Muscle of arm (tissue), 12 donors: ENCODE results near the gene FAM174C. TPM values are rescaled to one million over a fixed set of nuclear protein-coding genes. Genes with fewer than 3 reads are reported as not detected.
A peak's percentile ranks its signal among the peaks of the same experiment; 100 is the strongest.

ENCODE experiments used
- DNase-seq: peaks from one replicate; pipeline ENCODE4 v3.0.0-alpha.2; 2013
- polyA plus RNA-seq, 12 donors: library from polyadenylated mRNA; unstranded; fragments of 120-200 nt; gene quantifications; one replicate each; pipeline ENCODE4 v1.2.1, GENCODE V29; 2013; ENCODE audit not compliant: insufficient read length in 12 of 12

FAM174C gene
- polyA plus RNA-seq, 12 donors = 9.4 to 17.0 (median 12.6) TPM; not detected in 2

DNA sequence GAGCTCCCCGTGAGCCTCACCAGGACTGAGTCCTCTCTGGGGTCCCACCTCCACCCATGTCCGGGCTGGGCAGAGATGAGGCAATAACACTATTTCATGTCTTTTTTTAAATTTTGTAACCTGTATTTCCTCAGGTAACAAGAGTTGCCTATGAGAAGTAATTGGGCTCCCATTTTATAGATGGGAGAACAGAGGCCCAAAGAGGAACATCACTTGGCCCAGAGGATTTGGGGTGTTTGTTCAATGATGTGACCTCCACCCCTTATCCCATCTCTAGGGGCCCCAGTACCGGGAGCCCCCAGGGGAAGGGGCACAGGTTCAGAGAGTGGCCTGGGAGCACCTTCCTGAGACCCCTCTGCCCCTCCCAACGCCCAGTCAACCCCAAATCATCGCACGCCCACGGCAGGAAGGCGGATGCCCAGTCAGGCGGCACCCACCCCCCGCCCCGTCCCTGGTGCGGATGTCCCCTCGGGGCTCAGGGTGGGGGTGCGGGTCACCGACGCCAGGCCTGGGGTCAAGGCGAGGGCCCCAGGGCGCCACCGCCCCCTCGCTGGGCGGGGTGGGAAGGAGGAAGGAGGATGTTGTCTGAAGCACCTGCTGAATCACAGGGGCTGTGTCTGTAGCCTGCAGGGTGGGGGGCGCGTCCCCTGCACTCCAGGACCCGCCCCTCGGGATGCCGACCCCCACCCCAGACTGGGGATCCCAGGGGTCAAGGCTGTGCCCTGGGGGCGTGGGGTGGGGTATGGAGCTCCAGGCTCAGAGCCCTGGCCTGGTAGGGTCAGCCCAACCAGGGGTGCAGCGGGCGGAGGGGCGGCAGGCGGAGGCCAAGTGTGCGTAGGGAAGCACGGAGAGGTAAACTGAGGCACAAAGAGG lies 15.2 kb upstream of the FAM174C start:
- no peak for DNase-seq

GRCh38 chr19:1260749-1261537 lies 14.4 kb upstream of the FAM174C start:
- DNase-seq = peak; percentile 97

- DNase-seq = no peak
These were observed 13.9 kb upstream of the FAM174C start for GRCh38 chr19:1261538-1261797.

DNA sequence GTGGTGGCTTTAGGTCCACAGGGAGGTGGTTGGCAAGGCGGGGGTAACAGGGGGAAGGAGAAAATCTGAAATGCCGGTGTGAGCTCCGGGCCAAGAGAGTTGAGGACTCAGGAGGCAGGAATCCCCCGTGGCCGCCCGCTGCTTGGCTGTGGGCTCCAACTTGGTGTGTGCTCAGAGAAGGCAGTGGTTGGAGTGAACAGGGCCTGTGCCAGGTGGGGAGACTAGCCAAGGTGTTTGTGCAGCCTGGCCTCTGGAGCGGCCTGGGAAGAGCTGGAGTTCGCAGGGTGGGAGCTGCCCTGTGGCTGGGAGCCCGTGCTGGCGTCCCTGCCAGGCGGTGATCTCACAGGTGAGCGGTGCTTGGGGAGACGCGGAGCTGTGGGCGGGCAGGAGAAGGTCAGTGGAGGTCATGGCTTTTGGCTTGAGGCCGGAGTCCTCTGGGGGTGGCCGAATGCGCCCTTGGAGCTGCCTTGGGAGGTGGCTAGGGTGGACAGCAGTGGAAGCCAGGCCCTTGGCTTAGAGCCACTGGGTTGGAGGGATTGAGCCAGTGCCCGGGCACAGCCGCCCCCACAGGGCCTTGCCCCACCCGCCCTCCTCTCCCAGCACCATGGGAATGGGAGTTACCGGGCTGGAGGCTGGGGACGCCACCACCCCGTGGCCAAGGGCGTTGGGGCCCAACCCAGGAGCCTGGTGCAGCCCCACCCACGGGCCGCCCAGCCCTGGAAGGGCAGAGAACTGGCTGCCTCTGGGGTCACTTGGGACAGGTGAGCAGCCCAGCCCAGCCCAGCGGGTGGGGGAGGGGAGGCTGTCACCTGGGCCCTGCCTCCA lies 13.3 kb upstream of the FAM174C start:
- DNase-seq = no peak

DNA sequence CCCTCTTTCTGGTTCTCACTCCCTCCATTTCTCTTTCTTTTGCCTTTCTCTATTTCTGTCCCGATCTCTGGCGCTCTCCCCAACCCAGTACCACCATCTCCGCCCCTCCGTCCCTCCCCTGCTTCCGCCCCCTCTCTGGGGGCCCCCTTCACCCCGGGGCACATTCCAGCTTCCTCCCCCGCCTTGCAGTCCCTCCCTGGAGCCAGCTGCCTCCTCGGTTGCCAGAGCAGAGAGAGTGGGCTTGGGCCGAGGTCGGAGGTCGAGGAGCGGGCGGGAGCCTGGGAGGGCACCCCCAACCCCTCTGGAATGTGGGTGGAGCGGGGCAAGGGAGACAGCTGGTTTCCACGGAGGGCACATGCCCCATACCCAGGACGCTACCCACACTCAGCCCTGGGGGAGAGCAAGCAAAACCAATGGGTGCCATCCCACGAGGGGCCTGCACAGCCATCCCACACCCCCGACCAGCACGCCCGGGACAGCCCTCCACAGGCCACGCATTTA lies 12.7 kb upstream of the FAM174C start:
- DNase-seq = no peak

DNA sequence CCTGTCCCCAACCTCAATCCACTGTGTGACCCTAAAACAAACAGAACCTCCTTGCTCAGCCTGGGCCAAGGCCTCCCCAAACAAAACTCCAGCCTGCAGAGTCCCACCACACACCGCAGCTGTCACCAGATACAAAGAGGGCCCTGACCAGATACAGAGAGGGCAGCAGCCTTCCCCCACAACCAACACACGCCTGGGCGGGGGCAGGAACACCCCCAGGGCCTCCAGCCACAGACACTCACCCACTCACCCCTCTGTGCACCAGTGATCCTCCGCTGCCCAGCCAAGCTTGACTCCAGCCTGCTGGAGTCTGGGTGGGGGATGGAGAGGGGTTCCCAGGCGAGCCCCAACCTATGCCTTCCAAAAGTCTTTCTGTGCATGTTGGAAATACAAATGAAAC lies 12.1 kb upstream of the FAM174C start:
- no peak for DNase-seq

GRCh38 chr19:1264801-1265614 lies 10.3 kb upstream of the FAM174C start:
- no peak for DNase-seq

DNA sequence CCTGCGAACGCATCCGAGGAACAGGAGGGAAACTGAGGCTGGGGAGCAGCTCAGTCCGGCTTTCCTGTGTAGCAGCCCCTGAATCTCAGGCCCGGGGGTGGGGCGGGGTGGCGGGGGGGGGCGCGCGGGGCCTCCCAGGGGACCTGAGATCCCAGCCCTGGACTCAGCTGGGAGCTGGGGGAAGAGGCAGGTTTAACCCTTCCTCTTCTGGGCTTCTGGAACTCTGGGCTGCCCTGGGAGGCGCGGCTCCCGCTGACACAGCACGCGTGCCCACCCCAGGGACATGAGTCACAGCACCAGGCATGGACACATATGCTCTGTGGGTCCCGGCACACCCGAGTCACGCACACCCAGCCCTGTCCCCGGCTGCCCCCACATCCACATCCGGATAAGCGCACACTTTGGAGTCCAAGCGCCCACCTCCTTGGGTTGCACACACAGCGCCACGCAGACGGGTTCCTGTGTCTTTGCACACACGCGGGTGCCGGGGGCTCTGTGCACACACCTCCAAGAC lies 9.7 kb upstream of the FAM174C start:
- no peak for DNase-seq

DNA sequence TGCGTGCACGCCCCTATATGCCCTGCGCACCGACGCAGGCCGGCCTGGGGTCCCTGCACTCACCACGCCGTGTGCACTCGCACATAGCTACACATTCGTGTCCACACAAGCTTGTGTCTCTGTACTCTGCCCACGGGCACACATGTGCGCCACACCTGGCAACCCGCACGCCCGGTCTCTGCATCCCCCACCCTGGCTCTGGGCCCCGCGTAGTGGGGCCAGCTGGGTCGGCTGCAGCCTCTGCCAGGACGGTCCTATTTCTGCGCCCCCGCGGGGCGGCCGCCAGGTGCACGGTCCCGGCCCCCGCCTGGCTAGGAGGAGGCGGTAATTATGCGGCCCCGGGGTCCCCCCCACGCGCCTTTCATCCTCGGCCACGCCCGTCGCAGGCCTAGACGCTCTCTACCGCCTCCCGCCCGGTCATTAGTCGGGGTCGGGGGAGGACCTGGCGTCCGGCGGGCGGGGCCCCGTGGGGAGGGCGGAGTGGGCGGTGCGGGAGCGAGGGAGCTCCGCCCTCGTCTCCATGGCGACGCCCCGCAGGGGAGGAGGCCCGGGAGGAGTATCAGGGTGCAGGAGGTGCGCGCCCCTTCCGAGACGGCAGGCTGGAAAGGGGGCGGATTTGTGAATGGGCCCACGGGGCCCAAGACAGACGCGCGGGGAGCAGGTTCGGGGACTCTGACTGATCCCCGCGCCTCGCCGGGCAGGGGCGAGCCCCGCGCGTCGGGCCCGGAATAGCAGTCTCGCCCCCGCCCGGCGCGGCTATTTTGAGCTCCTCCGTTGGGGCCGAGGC lies 9.0 kb upstream of the FAM174C start:
- peak; percentile 72 for DNase-seq

DNA sequence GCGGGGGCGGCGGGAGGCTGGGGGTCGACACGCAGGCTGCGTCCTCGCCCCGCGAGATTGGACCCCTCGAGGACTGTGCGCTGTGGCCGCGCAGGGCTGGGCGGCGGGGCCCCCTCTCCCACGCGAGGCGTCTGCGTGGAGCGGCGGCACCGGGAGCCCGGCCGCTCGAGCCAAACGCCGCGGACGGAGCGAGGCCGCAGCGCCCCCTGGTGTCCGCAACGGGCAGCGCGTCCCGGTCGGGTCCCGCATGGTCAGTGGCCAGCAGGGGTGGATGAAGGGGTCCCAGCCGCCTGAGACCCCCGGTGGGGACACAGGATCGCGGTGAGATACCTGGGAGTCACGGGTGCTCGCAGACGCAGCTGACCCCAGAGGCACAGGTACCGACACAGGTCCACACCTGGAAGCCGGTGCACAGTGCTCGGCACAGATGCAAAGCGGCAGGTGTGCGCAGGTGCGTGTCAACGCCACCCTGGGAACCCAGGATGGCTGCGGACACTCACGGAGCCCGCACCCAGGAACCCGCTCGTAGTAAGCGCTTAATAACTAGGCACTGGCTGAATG lies 8.3 kb upstream of the FAM174C start:
- peak; percentile 72 for DNase-seq

- DNase-seq = no peak
These were observed 7.7 kb upstream of the FAM174C start for GRCh38 chr19:1267477-1268225.

- DNase-seq = no peak
These were observed 6.9 kb upstream of the FAM174C start for GRCh38 chr19:1268226-1269064.

GRCh38 chr19:1269065-1269477 lies 6.3 kb upstream of the FAM174C start, which contains the start of gene CIRBP:
Gene CIRBP (plus strand): TSS chr19:1269332. CDS start chr19:1270934, 1,602 bp downstream.
- DNase-seq = peak; percentile 98

DNA sequence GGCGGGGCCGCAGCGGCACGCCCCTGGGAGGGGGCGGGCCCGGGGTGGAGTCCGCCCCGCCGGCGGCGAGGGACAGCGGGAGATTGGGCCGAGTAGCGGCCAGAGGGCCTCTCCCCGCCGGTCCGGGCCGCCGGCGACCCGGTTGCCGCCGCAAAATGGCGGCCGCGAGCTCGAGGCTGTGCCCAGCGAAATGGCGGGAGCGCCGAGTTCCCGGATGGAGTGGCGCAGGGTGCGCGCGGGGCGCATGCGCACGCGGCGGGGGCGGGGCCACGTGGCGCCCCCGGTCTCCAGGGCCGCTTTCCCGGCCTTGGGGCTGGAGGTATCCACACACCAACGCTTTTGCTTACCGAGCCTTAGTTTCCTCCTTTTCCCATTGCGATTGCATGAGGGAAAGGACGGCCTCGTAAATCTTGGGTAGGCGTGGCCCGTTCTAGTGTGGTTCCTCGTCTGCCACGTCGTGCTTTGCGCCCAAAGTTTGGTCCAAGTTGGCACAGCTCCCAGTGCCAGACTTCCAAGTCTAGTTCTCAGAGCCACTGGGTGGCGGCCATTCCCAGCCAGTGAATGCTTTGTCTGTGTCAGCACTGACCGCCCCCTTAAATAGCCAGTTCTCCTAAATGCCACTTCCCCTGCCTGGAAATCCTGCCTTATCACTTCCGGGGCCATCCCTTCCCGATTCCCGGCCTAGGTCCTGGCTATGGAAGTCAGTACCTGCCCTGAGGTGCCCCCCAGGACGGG lies 5.7 kb upstream of the FAM174C start:
- peak; percentile 84 for DNase-seq

DNA sequence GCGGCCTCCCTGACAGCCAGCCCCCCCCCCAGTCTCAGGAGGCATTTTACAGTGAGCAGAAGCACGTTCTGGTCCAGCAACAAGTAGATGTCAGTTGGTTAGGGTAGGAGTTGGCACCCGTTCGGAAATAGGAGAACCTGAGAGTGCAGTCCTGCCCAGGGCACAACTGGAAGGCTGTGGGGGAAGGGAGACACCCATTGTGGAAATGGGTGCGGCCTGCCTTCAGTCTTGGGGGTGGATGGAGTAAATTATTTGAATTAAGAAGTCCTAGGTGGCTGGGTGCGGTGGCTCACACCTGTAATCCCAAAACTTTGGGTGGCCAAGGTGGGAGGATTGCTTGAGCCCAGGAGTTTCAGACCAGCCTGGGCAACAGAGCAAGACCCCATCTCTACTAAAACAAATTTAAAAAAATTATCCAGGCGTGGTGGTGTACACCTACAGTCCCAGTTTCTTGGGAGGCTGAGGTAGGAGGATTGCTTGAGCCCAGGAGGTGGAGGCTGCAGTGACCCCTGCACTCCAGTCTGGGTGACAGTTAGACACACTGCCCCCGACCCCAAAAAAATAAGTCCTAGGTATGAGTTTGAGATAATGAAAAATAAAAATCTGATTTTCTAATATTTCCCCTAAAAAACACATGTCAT lies 5.0 kb upstream of the FAM174C start:
- DNase-seq = no peak

GRCh38 chr19:1270854-1271527 lies 4.3 kb upstream of the FAM174C start:
- DNase-seq = no peak
